OCI-LY1 (cell line): Measurements from ENCODE around the gene DPYSL3.

ENCODE experiments used
- H2AFZ ChIP-seq: fragments of 200-600 bp; sonication (generic), shearing (Covaris generic); 2 replicates; pipeline ENCODE4 v1.6.0; 2014; ENCODE audit warnings: antibody characterized with exemption, mild to moderate bottlenecking, low read length
- H3F3A ChIP-seq: fragments of 200-600 bp; sonication (generic), shearing (Covaris generic); 2 replicates; pipeline ENCODE4 v1.6.0; 2014; ENCODE audit warnings: mild to moderate bottlenecking, antibody characterized with exemption, low read length, moderate library complexity; ENCODE audit not compliant: insufficient read depth
- H3K27ac ChIP-seq: fragments of 200-600 bp; sonication (generic); 2 replicates; pipeline ENCODE4 v1.5.1; 2014; ENCODE audit warnings: low read length, mixed run types, mild to moderate bottlenecking, low read depth; ENCODE audit not compliant: poor library complexity, severe bottlenecking
- H3K27me3 ChIP-seq: fragments of 200-600 bp; sonication (generic); 2 replicates; pipeline ENCODE4 v1.6.0; 2014; ENCODE audit warnings: antibody characterized with exemption, mild to moderate bottlenecking, low read length, moderate library complexity; ENCODE audit not compliant: insufficient read depth
- H3K36me3 ChIP-seq: fragments of 200-600 bp; sonication (generic); 2 replicates; pipeline ENCODE4 v1.6.1; 2014; ENCODE audit warnings: mild to moderate bottlenecking, antibody characterized with exemption, low read length, moderate library complexity, mixed read lengths; ENCODE audit not compliant: insufficient read depth
- H3K4me1 ChIP-seq: fragments of 200-600 bp; sonication (generic); 2 replicates; pipeline ENCODE4 v1.5.1; 2014; ENCODE audit warnings: mild to moderate bottlenecking, low read length, moderate library complexity; ENCODE audit not compliant: insufficient read depth, severe bottlenecking
- H3K4me2 ChIP-seq: fragments of 200-600 bp; sonication (generic), shearing (Covaris generic); 2 replicates; pipeline ENCODE4 v1.6.1; 2014; ENCODE audit warnings: low read length
- H3K4me3 ChIP-seq: fragments of 200-600 bp; sonication (generic); 2 replicates; pipeline ENCODE4 v1.5.1; 2014; ENCODE audit warnings: low read length, low read depth, mild to moderate bottlenecking, mixed read lengths; ENCODE audit not compliant: poor library complexity, severe bottlenecking
- H3K79me2 ChIP-seq: fragments of 200-600 bp; shearing (Covaris generic); 2 replicates; pipeline ENCODE4 v1.6.1; 2016; ENCODE audit warnings: mixed run types, low read length, mixed read lengths; ENCODE audit not compliant: insufficient read depth
- H3K9ac ChIP-seq: fragments of 200-600 bp; sonication (generic), shearing (Covaris generic); 2 replicates; pipeline ENCODE4 v1.6.1; 2014; ENCODE audit warnings: mild to moderate bottlenecking, low read length, mixed read lengths
- H3K9me2 ChIP-seq: fragments of 200-600 bp; sonication (generic), shearing (Covaris generic); 2 replicates; pipeline ENCODE4 v1.6.1; 2014; ENCODE audit warnings: low read depth, mild to moderate bottlenecking, low read length, mixed read lengths
- H3K9me3 ChIP-seq: fragments of 200-600 bp; shearing (Covaris generic); 2 replicates; pipeline ENCODE4 v1.6.1; 2014; ENCODE audit warnings: low read length, mixed read lengths
- H4K20me1 ChIP-seq: fragments of 200-600 bp; sonication (generic), shearing (Covaris generic); 2 replicates; pipeline ENCODE4 v1.6.0; 2016; ENCODE audit warnings: mild to moderate bottlenecking, low read length; ENCODE audit not compliant: insufficient read depth
- EZH2 ChIP-seq: fragments of 200-600 bp; sonication (generic), shearing (Covaris generic); IDR thresholded peaks from 2 replicates; pipeline ENCODE4 v1.8.0; 2017; ENCODE audit warnings: borderline replicate concordance, mixed run types, mild to moderate bottlenecking, antibody characterized with exemption, low read length, moderate library complexity, mixed read lengths
- TF ChIP-seq, protein P1 (sequence below): fragments of 200-600 bp; sonication (generic), shearing (Covaris generic); IDR thresholded peaks from 2 replicates; pipeline ENCODE4 v1.5.1; 2017; ENCODE audit warnings: mild to moderate bottlenecking, antibody characterized with exemption, low read length, moderate library complexity, mixed read lengths

Gene DPYSL3

DNA sequence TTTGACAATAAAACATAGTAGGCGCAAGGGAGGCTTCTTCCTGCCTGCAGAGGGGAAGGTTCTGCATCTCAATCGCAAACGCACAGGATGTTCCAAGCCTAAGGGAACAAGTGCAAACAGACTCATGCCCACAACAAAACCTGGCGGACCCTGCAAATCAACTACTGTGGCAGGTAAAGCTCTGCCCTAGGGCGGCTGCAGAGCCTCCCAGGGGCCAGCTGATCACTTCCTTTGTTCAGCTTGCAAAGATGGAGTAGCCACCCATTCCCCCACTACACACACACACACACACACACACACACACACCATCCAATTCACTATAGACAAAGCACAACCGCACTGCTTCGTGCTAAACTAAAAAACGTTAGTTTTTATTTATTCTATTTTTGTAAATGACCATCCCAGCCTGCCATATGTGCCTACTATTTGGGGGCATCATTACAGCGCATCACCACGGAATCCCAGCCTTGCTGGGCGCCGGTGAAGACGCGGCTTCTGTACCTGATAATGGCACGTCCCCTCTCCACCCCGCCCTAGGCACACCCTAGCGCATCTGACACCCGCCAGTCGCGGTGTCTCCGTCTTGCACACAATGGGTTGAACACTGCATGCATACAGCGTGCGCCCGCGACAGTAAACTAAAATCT, 57.6 kb downstream of the DPYSL3 start:
- H3F3A ChIP-seq: no peaks in the 10 kb centered on the region
- TF ChIP-seq, protein P1, sequence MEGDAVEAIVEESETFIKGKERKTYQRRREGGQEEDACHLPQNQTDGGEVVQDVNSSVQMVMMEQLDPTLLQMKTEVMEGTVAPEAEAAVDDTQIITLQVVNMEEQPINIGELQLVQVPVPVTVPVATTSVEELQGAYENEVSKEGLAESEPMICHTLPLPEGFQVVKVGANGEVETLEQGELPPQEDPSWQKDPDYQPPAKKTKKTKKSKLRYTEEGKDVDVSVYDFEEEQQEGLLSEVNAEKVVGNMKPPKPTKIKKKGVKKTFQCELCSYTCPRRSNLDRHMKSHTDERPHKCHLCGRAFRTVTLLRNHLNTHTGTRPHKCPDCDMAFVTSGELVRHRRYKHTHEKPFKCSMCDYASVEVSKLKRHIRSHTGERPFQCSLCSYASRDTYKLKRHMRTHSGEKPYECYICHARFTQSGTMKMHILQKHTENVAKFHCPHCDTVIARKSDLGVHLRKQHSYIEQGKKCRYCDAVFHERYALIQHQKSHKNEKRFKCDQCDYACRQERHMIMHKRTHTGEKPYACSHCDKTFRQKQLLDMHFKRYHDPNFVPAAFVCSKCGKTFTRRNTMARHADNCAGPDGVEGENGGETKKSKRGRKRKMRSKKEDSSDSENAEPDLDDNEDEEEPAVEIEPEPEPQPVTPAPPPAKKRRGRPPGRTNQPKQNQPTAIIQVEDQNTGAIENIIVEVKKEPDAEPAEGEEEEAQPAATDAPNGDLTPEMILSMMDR: no peak
- no peak for TF ChIP-seq EZH2
- H2AFZ ChIP-seq: no peak overlapping the region
- no peaks in the 10 kb centered on the region for H3K36me3 ChIP-seq
- H3K9me2 ChIP-seq: no peaks in the 10 kb centered on the region
- no peaks in the 10 kb centered on the region for H3K27me3 ChIP-seq
- no peak overlapping the region for H3K9ac ChIP-seq
- no peaks in the 10 kb centered on the region for H3K9me3 ChIP-seq
- H4K20me1 ChIP-seq: no peaks in the 10 kb centered on the region
- peaks cover 9% of the 10 kb centered on the region for H3K4me1 ChIP-seq
- no peak overlapping the region for H3K4me3 ChIP-seq
- H3K79me2 ChIP-seq: no peaks in the 10 kb centered on the region
- no peak overlapping the region for H3K27ac ChIP-seq
- H3K4me2 ChIP-seq: no peak overlapping the region

DNA sequence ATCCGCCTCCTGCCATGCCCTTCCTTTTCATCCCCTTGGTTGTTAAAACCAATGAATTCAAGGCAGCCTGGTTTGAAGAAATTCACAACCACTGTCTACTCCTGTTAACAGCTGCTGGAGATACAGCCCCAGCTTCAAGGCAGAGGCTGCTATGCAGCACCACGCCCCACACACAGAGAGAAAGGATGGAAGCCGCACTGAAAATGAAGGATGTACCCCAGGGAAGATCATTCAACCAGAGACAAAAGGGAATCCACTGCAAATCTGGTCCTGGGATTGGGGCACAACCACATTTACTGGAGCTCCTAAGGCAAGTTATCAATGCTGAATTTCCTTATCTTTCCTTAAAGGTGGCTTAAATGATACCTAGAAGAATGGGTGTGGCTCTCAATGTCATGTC, 58.7 kb downstream of the DPYSL3 start:
- peaks cover 9% of the 10 kb centered on the region for H3K4me1 ChIP-seq
- no peak overlapping the region for H3K9ac ChIP-seq
- H3K36me3 ChIP-seq: no peaks in the 10 kb centered on the region
- no peaks in the 10 kb centered on the region for H3K9me2 ChIP-seq
- TF ChIP-seq, protein P1: no peak
- no peak for TF ChIP-seq EZH2
- no peaks in the 10 kb centered on the region for H3K27me3 ChIP-seq
- no peaks in the 10 kb centered on the region for H3F3A ChIP-seq
- no peaks in the 10 kb centered on the region for H3K79me2 ChIP-seq
- no peaks in the 10 kb centered on the region for H4K20me1 ChIP-seq
- H2AFZ ChIP-seq: no peak overlapping the region
- no peaks in the 10 kb centered on the region for H3K9me3 ChIP-seq
- H3K4me2 ChIP-seq: no peak overlapping the region
- no peak overlapping the region for H3K27ac ChIP-seq
- H3K4me3 ChIP-seq: no peak overlapping the region

DNA sequence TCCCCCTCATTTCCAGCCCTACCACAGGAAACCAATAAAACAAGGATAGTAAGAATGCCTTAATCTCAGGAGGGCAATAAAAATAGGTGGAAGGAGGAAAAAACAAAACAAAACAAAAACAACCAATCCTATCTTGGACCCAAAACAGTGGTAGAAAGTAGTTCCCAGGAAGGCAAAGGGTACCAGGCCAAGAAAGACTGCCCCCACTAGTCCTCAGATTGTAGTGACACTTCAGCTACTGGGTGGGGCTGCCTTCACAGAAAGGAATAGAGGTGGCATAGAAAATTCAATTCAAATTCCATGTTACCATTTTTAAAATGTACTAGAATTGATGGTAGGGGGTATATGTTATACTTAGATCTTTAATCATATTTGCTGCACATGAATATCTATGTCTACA, 59.3 kb downstream of the DPYSL3 start:
- Histone ChIP-seq H3K4me1 (peaks cover 9% of the 10 kb centered on the region), H3K9me2 (no peaks in the 10 kb centered on the region), H3K9ac (no peak overlapping the region), H3K79me2 (no peaks in the 10 kb centered on the region), H3K4me2 (no peak overlapping the region), H2AFZ (no peak overlapping the region), H4K20me1 (no peaks in the 10 kb centered on the region), H3K27ac (no peak overlapping the region), H3K9me3 (no peaks in the 10 kb centered on the region), H3F3A (no peaks in the 10 kb centered on the region), H3K27me3 (no peaks in the 10 kb centered on the region), H3K4me3 (no peak overlapping the region), H3K36me3 (no peaks in the 10 kb centered on the region)
- TF ChIP-seq, protein P1: no peak
- no peak for TF ChIP-seq EZH2
